Large intestine (tissue), 3 donors: ENCODE results near the gene COL23A1. TPM values are rescaled to one million over a fixed set of nuclear protein-coding genes. Genes with fewer than 3 reads are reported as not detected.

ENCODE experiments used
- DNase-seq, 2 donors: peaks; one replicate each; pipeline versions ENCODE4 v3.0.0 to v3.0.0-alpha.2; 2013
- H3K27ac ChIP-seq: one replicate; pipeline ENCODE4 v1.5.1; 2013; ENCODE audit warnings: low read length
- H3K27me3 ChIP-seq: 2 replicates; pipeline ENCODE4 v1.6.1; 2013; ENCODE audit warnings: low read length; ENCODE audit not compliant: control insufficient read depth, insufficient read depth
- H3K36me3 ChIP-seq: 2 replicates; pipeline ENCODE4 v1.6.1; 2013; ENCODE audit warnings: low read length; ENCODE audit not compliant: control insufficient read depth, insufficient read depth
- H3K4me1 ChIP-seq: one replicate; pipeline ENCODE4 v1.6.1; 2013; ENCODE audit warnings: low read length; ENCODE audit not compliant: control insufficient read depth, insufficient read depth
- H3K4me3 ChIP-seq: one replicate; pipeline ENCODE4 v1.5.1; 2013; ENCODE audit warnings: low read length
- H3K9me3 ChIP-seq: one replicate; pipeline ENCODE4 v1.6.1; 2013; ENCODE audit warnings: mild to moderate bottlenecking, low read depth, low read length, moderate library complexity; ENCODE audit not compliant: control insufficient read depth
- WGBS: methylation state at CpG from one replicate; pipeline ENCODE4 v1.1.5; 2013; ENCODE audit warnings: low lambda C conversion rate; ENCODE audit not compliant: insufficient coverage; 5-methylcytosine and 5-hydroxymethylcytosine counted together
- polyA plus RNA-seq: library from polyadenylated mRNA; unstranded; fragments of 120-200 nt; gene quantifications from one replicate; pipeline ENCODE4 v1.2.1, GENCODE V29; 2013

Gene COL23A1
- polyA plus RNA-seq, 1 donor = 8.9 TPM

DNA sequence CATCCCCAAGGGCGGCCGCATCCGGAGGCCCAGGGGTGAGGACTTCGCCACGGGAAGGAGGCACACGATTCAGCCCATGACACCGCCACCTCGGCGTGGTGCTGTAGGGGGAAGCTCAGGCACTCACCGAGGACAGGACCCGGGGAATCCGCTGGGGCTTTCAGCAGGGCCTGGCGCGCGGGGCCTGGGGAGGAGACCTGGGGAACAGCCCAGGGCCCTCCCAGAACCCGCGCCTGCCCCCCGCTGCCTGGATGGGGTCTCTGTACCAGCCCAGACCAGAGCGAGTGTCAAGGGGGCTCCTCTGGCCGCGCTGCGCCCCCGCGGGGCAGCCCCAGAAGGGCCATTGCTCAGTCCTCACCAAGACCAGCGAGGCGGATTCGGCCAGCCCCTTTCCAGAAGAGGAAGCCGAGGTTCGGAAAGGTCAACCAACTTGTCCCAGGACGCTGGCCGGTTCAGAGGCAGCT is 12.8 kb downstream of the COL23A1 start:
- H3K36me3 ChIP-seq = no peaks in the 10 kb centered on the region
- H3K27ac ChIP-seq = no peak overlapping the region
- H3K27me3 ChIP-seq = peaks cover 36% of the 10 kb centered on the region
- no peaks in the 10 kb centered on the region for H3K9me3 ChIP-seq
- no CpG with 5 or more reads among the region's 31 CpGs for WGBS
- DNase-seq = no peak
- no peaks in the 10 kb centered on the region for H3K4me1 ChIP-seq
- H3K4me3 ChIP-seq = no peak overlapping the region

DNA sequence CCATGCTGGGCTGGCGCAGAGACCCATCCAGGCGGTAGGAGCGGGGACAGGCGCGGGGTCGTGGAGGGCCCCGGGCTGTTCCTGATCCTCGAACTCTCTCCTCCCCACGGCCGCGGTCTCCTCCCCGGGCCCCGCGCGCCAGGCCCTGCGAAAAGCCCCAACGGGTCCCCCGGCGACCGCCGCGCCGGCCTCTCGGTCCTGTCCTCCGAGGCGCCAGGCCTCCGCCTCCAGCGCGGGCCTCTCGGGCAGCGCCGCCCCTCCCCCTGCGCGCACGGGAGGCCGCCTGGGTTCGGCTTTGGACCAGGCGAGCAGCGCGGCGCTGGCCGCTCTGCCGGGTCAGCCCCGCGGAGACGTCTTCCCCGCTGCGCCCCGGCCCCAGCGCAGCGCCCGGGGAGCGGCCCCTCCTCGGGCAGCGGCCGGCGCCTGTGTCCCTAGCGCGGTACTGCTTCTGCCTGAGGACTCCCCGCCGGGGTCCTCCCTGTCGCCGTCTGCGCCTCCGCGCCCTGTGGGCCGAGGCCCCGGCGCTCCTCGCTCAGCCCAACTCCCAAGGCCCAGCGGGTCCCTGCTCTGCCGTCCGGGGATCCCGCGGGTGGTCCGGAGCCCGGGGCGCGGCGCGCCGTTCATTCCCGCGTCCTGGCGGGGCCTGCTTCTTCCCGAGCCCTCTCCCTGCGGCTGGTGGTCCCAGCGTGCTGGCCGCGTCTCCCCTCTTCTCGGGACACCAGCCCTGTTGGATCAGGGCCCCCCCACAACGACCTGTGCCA is 13.4 kb downstream of the COL23A1 start:
- WGBS = no CpG with 5 or more reads among the region's 92 CpGs
- DNase-seq = no peak
- H3K4me3 ChIP-seq = no peak overlapping the region

DNA sequence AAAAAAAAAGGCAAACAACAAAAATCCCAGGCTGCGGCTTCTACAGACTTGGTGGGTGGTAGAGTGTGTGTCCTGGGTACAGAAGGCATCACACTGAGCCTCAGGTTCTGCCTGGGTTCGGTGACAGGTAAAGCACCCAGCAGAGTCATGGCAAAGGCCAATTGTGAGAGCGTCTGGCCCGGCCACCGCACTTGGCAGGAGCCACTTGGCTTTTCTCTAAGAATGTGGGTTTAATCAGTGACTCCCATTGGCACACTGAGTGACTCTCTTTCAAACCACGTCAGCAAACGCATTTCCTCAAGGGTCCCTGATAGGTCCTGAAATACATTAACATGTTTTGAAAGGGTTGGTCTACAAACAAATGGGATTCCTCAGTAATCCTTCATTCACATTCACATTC is 17.0 kb downstream of the COL23A1 start:
- H3K36me3 ChIP-seq = no peaks in the 10 kb centered on the region
- no peak overlapping the region for H3K4me3 ChIP-seq
- no peak overlapping the region for H3K27ac ChIP-seq
- no peaks in the 10 kb centered on the region for H3K9me3 ChIP-seq
- WGBS = 100% methylated on average over 1 of the region's 7 CpGs
- H3K4me1 ChIP-seq = no peaks in the 10 kb centered on the region
- no peak for DNase-seq
- H3K27me3 ChIP-seq = peaks cover 32% of the 10 kb centered on the region

More for the DNA sequence above, 13.4 kb downstream of the COL23A1 start:
- H3K36me3 ChIP-seq = no peaks in the 10 kb centered on the region
- H3K27ac ChIP-seq = no peak overlapping the region
- H3K27me3 ChIP-seq = peaks cover 36% of the 10 kb centered on the region
- H3K4me1 ChIP-seq = no peaks in the 10 kb centered on the region
- no peaks in the 10 kb centered on the region for H3K9me3 ChIP-seq

DNA sequence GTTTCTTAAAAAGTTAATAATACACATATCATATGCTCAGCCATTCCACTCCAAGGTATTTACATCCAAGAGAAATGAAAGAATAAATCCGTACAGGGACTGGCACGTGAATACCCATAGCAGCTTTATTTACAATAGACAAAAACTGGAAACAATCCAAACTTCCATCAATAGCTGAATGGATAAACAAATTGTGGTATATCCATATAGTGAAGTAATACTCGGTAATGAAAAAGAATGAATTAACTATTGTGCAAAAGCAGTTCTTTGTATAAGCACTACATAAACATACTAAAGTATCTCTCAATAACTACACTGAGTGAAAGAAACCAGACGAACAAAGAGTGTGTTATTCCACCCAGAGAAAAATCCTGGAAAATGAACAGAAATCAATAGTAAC is 17.6 kb downstream of the COL23A1 start:
- no peak overlapping the region for H3K4me3 ChIP-seq
- no peaks in the 10 kb centered on the region for H3K4me1 ChIP-seq
- H3K27me3 ChIP-seq = peaks cover 26% of the 10 kb centered on the region
- 86% methylated on average over 3 of the region's 4 CpGs for WGBS
- H3K36me3 ChIP-seq = no peaks in the 10 kb centered on the region
- no peak for DNase-seq
- H3K9me3 ChIP-seq = no peaks in the 10 kb centered on the region
- no peak overlapping the region for H3K27ac ChIP-seq

DNA sequence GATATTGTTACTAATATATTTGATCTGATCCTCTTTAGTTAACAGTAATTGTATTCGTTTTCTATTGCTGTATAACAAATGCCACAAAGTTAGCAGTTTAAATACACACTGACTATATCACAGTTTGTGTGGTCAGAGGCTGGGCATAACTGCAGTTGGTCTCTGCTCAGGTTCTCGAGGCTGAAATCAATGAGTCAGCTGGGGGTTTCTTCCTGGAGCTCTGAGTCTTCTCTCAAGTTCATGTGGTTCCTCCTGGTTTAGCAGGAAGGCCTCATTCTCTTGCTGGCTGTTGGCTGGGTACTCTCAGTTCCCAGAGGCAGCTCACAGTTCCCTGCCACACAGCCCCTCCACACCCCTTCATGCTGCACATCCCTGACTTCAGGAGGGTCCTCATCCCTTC is 20.7 kb downstream of the COL23A1 start:
- 60% methylated on average over 1 of the region's 2 CpGs for WGBS
- no peak for DNase-seq
- Histone ChIP-seq H3K9me3 (no peaks in the 10 kb centered on the region), H3K4me3 (no peak overlapping the region), H3K36me3 (no peaks in the 10 kb centered on the region), H3K4me1 (no peaks in the 10 kb centered on the region), H3K27ac (no peak overlapping the region), H3K27me3 (peaks cover 3% of the 10 kb centered on the region)

DNA sequence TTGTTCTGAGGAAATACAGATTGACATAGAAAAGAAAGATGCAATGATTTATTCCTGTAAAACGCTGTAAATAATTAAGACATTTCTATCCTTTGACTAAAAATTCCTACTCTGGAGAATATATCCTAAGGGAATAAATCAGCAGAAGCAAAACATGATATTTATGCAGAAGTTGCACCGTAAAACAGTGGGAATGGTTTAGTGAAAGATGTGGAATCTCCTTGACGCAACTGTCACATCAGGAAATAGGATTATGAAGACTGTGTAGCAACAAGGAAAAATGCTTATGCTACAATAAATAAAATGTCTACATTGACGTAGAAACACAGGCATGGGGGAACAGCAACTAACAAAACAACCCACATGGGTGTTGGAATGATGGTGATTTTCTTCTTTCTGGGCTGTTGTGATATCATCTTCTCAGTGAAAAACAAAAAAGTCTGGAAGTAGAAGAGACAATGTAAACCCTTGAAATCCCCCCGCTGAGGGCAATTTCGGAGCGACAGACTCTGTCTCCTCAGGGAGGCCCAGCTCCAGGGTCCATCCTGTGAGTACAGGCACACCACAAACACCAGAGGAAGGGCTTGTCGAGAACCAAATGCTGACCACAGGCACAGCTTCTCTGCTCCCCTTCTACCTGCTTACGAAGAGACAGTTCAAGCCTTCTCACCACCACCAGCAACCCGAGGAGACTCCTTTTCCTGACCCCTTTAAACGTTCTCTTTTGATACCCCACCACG is 25.2 kb downstream of the COL23A1 start:
- WGBS = 67% methylated on average over 4 of the region's 12 CpGs
- DNase-seq = no peak
- H3K4me3 ChIP-seq = no peak overlapping the region
- H3K9me3 ChIP-seq = no peaks in the 10 kb centered on the region
- H3K4me1 ChIP-seq = no peaks in the 10 kb centered on the region
- H3K27ac ChIP-seq = no peak overlapping the region
- no peaks in the 10 kb centered on the region for H3K27me3 ChIP-seq
- H3K36me3 ChIP-seq = no peaks in the 10 kb centered on the region

DNA sequence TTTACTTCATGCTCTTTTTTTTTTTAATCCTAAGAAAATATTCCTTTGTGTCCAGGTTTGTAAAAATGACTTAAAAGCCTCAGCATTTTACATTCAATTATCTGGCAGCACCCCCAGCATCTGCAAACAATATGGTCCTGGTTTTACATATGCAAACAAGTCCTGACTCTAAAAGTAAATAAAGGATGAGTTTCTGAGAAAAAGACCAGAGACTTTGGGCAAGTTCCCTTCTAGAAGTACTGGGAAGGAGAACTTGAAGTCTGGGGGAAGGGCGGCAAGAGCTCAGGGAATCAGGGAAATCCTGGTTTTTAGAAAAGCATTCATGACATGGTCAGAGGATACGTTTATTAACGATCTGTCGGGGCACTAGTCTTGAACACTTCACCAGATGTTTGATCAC is 25.8 kb downstream of the COL23A1 start:
- Histone ChIP-seq H3K27ac (no peak overlapping the region), H3K36me3 (no peaks in the 10 kb centered on the region), H3K4me3 (no peak overlapping the region), H3K4me1 (no peaks in the 10 kb centered on the region), H3K9me3 (no peaks in the 10 kb centered on the region), H3K27me3 (no peaks in the 10 kb centered on the region)
- DNase-seq = no peak
- no CpG with 5 or more reads among the region's 4 CpGs for WGBS

DNA sequence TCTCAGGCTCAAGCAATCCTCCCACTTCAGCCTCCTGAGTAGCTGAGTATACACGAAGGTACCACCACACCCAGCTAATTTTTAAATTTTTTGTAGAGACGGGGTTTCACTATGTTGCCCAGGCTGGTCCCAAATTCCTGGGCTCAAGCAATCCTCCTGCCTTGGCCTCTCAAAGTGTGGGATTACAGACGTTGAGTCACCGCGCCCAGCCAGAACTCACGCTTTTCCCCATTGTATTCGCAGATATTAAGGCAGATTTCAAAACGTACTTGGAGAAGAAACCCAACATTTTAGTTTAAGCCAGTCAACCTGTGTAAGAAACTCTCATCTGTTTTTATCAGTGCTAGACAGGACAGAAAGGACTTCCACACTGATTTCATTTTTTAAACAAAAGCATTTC is 26.6 kb downstream of the COL23A1 start:
- Histone ChIP-seq H3K36me3 (no peaks in the 10 kb centered on the region), H3K27ac (no peak overlapping the region), H3K4me1 (no peaks in the 10 kb centered on the region), H3K4me3 (no peak overlapping the region), H3K9me3 (no peaks in the 10 kb centered on the region), H3K27me3 (no peaks in the 10 kb centered on the region)
- WGBS = 63% methylated on average over 2 of the region's 8 CpGs
- DNase-seq = no peak

DNA sequence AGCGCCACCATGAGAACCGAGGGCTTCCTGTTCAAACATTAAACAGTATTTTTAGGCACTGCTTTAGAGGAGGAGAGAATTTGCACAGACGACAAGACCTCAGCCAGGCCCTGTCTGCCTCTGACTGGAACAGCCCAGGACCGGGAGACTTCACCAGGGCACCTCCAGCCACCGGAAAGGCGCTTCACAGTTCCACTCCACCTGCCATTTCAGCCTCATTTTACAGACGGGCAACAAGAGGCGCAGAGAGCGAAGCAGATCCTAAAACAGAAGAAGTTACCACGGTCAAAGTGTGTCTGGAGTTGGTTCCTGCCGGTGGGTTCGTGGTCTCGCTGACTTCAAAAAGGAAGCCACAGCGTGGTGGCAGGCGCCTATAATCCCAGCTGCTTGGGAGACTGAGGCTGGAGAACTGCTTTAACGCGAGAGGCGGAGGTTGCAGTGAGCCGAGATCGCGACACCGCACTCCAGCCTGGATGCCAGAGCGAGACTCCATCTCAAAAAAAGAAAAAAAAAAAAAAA is 28.4 kb downstream of the COL23A1 start:
- H3K9me3 ChIP-seq = no peaks in the 10 kb centered on the region
- no peak for DNase-seq
- no peaks in the 10 kb centered on the region for H3K4me1 ChIP-seq
- H3K36me3 ChIP-seq = no peaks in the 10 kb centered on the region
- no peaks in the 10 kb centered on the region for H3K27me3 ChIP-seq
- WGBS = 100% methylated on average over 1 of the region's 23 CpGs
- H3K4me3 ChIP-seq = no peak overlapping the region
- no peak overlapping the region for H3K27ac ChIP-seq

DNA sequence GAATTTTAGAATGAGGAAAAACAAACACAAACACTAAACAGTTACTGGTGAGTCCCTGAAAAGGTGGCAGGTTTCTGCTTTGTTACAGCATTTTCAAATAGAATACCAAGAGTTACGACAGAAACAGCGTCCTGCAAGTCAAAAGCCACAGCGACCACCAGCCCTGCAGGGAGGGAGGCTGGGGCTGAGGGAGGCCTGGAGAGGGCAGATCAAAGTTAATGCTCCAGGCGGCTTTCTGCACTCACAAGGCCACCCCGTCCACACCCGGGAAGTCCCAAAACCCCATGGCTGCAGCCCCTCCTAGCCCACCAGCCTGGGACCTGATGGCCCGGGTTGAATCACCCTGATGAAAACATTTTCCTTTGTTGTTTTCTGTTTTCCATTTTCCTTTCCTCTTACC is 29.3 kb downstream of the COL23A1 start:
- Histone ChIP-seq H3K4me3 (no peak overlapping the region), H3K27me3 (no peaks in the 10 kb centered on the region), H3K4me1 (no peaks in the 10 kb centered on the region), H3K9me3 (no peaks in the 10 kb centered on the region), H3K27ac (no peak overlapping the region), H3K36me3 (no peaks in the 10 kb centered on the region)
- no peak for DNase-seq
- WGBS = 57% methylated on average over 1 of the region's 7 CpGs
